ENCODE measurements around the gene STUB1.

STUB1 gene

DNA sequence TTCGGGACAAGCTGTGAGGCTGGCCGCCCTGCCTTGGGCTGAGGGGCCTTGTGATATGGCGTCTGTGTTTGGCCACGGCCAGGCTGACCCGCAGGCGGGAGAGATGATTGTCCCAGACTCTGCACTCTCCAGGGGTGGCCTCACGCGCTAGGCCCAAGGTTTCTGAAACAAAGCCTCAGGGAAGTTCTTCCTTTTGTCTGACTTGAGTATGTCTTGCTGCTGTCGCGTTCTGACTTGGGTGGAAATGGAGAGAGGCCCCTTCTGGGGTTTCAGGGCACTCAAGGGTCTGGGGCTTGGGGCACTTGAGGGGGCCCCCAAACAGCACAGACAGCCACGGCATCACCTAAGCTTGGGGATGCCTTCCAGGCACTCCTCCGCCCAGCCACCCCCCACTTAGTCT lies 30.9 kb downstream of the STUB1 start:
- no peak for DNase-seq (ENCODE audit: low read depth in 1 of 2, low spot score in 1 of 2)

GRCh38 chr16:711548-712320 lies 31.5 kb downstream of the STUB1 start:
- DNase-seq (ENCODE audit: low read depth in 1 of 2, low spot score in 1 of 2) = peak; percentile 60 to 72

DNA sequence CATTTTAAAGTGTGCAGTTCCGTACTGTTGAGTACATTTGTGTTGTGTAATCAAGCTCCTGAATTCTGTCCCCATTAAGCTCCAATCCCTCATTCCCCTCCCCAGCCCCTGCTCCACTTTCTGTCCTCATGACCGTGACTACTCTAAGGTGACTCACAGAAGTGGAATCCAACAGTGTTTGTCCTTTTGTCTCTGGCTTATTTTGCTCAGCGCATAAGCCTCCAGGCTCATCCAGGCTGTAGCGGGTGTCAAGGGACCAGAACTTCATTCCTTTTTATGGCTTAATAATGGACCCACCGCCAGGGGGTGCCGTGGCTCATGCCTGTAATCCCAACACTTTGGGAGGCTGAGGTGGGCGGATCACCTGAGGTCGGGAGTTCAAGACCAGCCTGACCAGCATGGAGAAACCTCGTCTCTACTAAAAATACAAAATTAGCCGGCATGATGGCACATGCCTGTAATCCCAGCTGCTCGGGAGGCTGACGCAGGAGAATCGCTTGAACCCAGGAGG lies 32.6 kb downstream of the STUB1 start:
- peak in 1 of 2 donors; percentile 37 for DNase-seq (ENCODE audit: low read depth in 1 of 2, low spot score in 1 of 2)

GRCh38 chr16:714079-714478 lies 33.9 kb downstream of the STUB1 start:
- DNase-seq (ENCODE audit: low read depth in 1 of 2, low spot score in 1 of 2) = no peak

DNA sequence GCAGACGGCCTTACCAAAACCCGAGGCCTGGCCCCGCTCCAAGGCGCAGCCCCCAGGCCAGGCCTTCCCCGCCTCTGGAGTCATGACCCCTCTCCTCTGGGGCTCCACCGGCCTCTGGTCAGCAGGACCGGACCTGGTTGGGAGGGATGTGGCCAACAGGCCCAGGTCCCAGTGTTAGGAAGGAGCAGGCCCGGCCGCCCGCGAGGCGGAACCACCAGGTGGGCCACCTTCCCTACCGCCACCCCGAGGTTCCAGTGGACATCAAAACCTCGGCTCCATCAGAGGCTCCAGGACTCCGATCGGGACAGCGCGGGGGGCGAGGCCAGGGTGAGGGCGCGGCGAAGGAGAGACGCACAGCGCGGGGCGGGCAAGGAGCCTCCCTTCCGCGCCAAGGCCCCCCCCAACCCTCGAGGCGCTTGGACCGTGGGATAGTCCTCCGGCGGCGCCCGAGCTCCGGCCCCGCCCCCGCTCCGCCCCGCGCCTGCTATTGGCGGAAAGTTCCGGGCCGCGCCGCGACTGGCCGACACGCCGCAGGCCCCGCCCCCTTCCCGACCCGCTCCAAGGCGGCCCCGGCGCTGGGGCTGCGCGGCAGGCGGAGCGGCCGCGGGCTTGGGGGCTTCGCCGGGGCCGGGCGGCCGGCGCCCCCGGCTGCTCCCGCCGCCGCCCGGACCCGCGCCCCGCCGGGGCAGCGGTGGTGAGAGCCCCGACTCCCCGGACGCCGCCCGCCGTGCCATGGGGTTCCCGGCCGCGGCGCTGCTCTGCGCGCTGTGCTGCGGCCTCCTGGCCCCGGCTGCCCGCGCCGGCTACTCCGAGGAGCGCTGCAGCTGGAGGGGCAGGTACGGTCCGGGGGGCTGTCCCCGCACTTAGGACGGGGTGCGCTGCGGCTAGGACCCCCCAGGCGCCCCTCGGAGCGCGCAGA lies 34.6 kb downstream of the STUB1 start, which contains the start of gene METRN:
Gene METRN, plus strand, starts transcription at position 561 of the 919 bp plus-strand sequence. Its CDS starts 172 bp downstream, at position 733.
- peak; percentile 72 to 92 for DNase-seq (ENCODE audit: low read depth in 1 of 2, low spot score in 1 of 2)

DNA sequence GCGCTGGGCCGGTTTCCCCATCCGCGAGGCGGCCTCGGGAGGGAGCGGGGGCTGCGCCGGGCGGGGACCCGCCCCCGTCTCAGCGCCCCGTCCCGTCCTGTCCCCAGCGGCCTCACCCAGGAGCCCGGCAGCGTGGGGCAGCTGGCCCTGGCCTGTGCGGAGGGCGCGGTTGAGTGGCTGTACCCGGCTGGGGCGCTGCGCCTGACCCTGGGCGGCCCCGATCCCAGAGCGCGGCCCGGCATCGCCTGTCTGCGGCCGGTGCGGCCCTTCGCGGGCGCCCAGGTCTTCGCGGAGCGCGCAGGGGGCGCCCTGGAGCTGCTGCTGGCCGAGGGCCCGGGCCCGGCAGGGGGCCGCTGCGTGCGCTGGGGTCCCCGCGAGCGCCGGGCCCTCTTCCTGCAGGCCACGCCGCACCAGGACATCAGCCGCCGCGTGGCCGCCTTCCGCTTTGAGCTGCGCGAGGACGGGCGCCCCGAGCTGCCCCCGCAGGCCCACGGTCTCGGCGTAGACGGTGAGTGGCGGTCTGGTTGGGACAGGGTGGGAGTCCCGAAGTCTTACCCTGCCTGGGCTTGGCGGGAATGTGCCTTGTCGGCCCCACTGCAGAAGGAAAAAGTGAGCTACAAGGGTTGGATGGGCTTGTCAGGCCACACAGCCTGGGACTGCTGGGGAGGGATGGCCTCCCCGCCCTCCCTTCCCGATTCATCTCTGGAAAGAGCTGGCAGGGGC lies 35.4 kb downstream of the STUB1 start:
- no peak for DNase-seq (ENCODE audit: low read depth in 1 of 2, low spot score in 1 of 2)

GRCh38 chr16:716200-716568 lies 36.0 kb downstream of the STUB1 start:
- DNase-seq (ENCODE audit: low read depth in 1 of 2, low spot score in 1 of 2) = no peak

DNA sequence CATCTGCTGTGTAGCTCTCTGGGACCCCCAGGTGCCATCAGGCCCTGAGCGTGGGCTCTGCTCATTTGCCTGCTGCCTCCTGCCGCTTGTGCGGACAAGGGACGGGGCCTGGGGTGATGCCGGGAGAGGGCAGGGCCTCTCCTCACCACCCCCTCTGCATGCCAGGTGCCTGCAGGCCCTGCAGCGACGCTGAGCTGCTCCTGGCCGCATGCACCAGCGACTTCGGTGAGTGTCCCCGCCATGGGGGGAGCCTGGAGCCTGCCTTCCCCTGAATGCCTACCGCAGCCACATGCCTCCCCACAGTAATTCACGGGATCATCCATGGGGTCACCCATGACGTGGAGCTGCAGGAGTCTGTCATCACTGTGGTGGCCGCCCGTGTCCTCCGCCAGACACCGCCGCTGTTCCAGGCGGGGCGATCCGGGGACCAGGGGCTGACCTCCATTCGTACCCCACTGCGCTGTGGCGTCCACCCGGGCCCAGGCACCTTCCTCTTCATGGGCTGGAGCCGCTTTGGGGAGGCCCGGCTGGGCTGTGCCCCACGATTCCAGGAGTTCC lies 36.6 kb downstream of the STUB1 start:
- no peak for DNase-seq (ENCODE audit: low read depth in 1 of 2, low spot score in 1 of 2)

- DNase-seq (ENCODE audit: low read depth in 1 of 2, low spot score in 1 of 2) = no peak
These were observed 37.4 kb downstream of the STUB1 start for GRCh38 chr16:717450-718245.

DNA sequence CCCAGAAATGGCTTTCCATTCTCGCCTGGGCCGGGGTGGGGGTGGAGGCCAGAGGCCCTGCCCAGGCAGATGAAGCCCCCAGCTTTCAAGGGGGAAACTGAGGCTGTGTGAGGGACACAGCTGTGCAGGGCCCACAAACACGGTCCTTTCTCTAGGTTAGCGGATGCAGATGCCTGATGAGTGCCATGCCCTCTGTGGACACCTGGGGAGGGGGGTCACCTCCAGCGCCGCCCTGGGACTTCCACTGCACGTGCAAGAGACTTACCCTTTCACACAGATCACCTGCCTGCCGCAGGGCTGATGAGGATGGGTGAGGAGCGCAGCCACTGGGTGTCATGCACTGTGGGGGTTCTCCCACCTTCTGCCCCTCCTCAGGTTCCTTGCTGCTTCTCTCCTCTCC lies 38.2 kb downstream of the STUB1 start:
- DNase-seq (ENCODE audit: low read depth in 1 of 2, low spot score in 1 of 2) = no peak

GRCh38 chr16:718922-719321 lies 38.7 kb downstream of the STUB1 start:
- DNase-seq (ENCODE audit: low read depth in 1 of 2, low spot score in 1 of 2) = no peak

DNA sequence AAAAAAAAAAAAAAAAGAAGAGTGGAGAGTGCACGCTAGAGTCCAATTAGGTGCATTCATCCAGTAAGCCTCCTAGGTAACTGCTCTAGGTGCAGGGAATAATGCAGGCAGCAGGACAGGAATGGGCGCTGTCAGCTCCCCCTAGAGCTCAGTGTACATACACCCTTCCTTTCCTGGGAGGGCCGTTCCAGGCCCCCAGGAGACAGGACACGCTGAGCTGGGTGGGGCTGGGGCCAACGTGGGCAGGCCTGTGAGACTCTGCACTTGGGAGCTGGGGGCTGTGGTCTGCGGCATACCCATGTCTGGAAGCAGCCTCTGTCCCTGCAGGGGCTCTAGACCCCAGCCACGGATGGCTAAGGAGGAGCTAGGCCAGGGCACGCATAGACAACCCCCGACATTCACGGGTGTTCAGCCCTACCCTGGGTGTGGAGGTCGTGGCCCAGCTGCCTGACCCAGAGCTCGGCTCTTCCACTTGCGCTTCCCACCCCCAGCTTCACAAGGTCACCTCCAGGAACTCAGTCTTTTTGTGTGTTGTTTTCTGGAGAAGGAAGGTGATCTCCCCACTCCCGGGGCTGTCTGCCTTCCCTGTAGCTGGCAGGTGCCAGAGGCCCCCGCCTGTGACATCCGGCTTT lies 39.7 kb downstream of the STUB1 start:
- DNase-seq (ENCODE audit: low read depth in 1 of 2, low spot score in 1 of 2) = no peak

- DNase-seq (ENCODE audit: low read depth in 1 of 2, low spot score in 1 of 2) = no peak
These were observed 40.3 kb downstream of the STUB1 start for GRCh38 chr16:720447-720989.

DNA sequence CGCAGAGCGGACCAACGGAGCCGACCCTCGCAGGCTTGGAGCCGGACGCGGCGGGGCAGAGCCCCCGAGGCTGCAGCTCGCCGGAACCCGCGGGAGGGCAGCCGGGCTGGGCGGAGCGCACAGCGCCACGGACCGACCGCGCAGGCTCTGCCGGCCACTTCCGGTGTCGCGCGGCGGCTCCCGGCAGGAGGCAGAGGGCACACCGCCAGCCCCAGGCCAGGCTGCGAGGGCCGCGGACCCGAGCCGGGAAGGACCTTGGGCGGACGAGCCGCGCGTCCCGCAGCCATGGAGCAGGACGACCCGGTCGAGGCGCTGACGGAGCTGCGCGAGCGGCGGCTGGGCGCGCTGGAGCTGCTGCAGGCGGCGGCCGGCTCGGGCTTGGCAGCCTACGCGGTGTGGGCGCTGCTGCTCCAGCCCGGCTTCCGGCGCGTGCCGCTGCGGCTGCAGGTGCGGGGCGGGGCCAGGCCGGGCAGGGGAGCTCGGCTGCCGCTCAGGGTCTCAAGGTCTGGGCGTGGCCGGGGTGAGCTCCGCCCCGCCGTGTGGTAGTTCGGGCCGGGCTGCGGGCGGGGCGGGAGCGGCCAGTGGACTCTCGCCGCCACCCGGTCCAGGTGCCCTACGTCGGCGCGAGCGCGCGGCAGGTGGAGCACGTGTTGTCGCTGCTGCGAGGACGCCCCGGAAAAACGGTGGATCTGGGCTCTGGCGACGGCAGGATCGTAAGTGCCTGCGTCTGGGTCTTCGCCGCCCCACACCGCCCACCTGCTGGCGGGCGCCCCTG lies 41.0 kb downstream of the STUB1 start, which contains the start of gene ANTKMT:
Gene ANTKMT, plus strand, starts transcription at position 157 of the 775 bp plus-strand sequence. Its CDS starts 129 bp downstream, at position 286.
- peak; percentile 43 to 58 for DNase-seq (ENCODE audit: low read depth in 1 of 2, low spot score in 1 of 2)

- DNase-seq (ENCODE audit: low read depth in 1 of 2, low spot score in 1 of 2) = no peak
These were observed 41.7 kb downstream of the STUB1 start for GRCh38 chr16:721765-722540.

GRCh38 chr16:722835-723633 lies 42.8 kb downstream of the STUB1 start:
- DNase-seq (ENCODE audit: low read depth in 1 of 2, low spot score in 1 of 2) = no peak

GRCh38 chr16:723695-724094 lies 43.5 kb downstream of the STUB1 start:
- no peak for DNase-seq (ENCODE audit: low read depth in 1 of 2, low spot score in 1 of 2)

Data from stimulated activated CD4-positive, alpha-beta T cell treated with anti-CD3 and anti-CD28 coated beads, Interleukin-15, amount 100 ng/mL, for 1 hour (primary cell).